Muscle layer of colon (tissue), 2 donors: ENCODE results near the gene POLR1A.

Experiments
- H3K27ac ChIP-seq: one replicate; pipeline ENCODE4 v1.7.0; 2013; ENCODE audit warnings: low read depth, mild to moderate bottlenecking, low read length, moderate library complexity
- H3K27me3 ChIP-seq, 2 donors: one replicate each; pipeline ENCODE4 v1.7.0; 2013; ENCODE audit warnings: low read length in 2 of 2, mild to moderate bottlenecking in 2 of 2; ENCODE audit not compliant: insufficient read depth in 2 of 2, control insufficient read depth in 1 of 2
- H3K36me3 ChIP-seq: one replicate; pipeline ENCODE4 v1.7.0; 2013; ENCODE audit warnings: mild to moderate bottlenecking, low read length; ENCODE audit not compliant: insufficient read depth
- H3K4me1 ChIP-seq: one replicate; pipeline ENCODE4 v1.7.0; 2013; ENCODE audit warnings: mild to moderate bottlenecking, low read length; ENCODE audit not compliant: insufficient read depth
- H3K4me3 ChIP-seq, 2 donors: one replicate each; pipeline ENCODE4 v1.7.0; 2013; ENCODE audit warnings: low read length in 2 of 2, low read depth in 1 of 2, mild to moderate bottlenecking in 1 of 2, moderate library complexity in 1 of 2
- H3K9ac ChIP-seq: one replicate; pipeline ENCODE4 v1.7.0; 2013; ENCODE audit warnings: low read length
- H3K9me3 ChIP-seq: one replicate; pipeline ENCODE4 v1.7.0; 2013; ENCODE audit warnings: mild to moderate bottlenecking, low read length
- donor health status: abdominal sarcoma.
- donor health status: Adenocarcinoma of cecum.

Gene POLR1A

GRCh38 chr2:86070868-86071267 is 34.8 kb downstream of the POLR1A start:
- Histone ChIP-seq H3K4me3 (no peak overlapping the region), H3K36me3 (peaks cover 49% of the 10 kb centered on the region), H3K9me3 (no peaks in the 10 kb centered on the region), H3K27me3 (no peaks in the 10 kb centered on the region), H3K27ac (no peak overlapping the region), H3K4me1 (peaks cover 21% of the 10 kb centered on the region), H3K9ac (no peak overlapping the region)

DNA sequence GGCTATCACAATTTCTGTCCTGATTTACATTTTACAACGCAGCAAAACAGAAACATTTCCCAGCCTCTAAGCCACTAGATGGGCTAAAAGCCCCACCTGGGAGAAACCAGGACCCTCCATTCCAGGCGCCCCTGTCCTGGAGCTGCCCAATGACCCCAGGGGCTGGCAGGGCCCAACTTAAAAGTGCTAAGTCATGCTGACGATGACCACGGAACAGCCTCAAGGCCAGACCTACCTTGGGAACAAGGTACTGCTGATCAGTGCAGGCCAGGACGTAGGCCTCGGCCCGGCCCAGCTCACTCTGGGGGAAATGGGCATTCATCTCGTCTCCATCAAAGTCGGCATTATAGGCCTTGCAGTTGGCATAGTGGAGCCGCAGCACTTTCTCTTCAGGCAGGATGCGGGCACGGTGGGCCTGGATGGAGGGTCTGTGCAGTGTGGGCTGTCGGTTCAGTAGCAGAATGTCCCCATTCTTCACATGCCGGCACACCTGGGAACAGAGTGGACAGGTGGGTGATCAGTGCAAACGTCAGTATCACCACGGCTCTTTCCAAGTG is 35.8 kb downstream of the POLR1A start:
- H3K27me3 ChIP-seq: no peaks in the 10 kb centered on the region
- H3K9me3 ChIP-seq: no peaks in the 10 kb centered on the region
- H3K36me3 ChIP-seq: peaks cover 49% of the 10 kb centered on the region

GRCh38 chr2:86069091-86069685 is 36.5 kb downstream of the POLR1A start:
- Histone ChIP-seq H3K9me3 (no peaks in the 10 kb centered on the region), H3K9ac (no peak overlapping the region), H3K36me3 (peaks cover 49% of the 10 kb centered on the region), H3K4me1 (peaks cover 21% of the 10 kb centered on the region), H3K4me3 (no peak overlapping the region), H3K27ac (no peak overlapping the region), H3K27me3 (no peaks in the 10 kb centered on the region)

More for the DNA sequence above, 35.8 kb downstream of the POLR1A start:
- Histone ChIP-seq H3K4me1 (peaks cover 21% of the 10 kb centered on the region), H3K9ac (no peak overlapping the region), H3K4me3 (no peak overlapping the region), H3K27ac (no peak overlapping the region)

- Histone ChIP-seq H3K36me3 (peaks cover 49% of the 10 kb centered on the region), H3K27ac (no peak overlapping the region), H3K9me3 (no peaks in the 10 kb centered on the region), H3K9ac (no peak overlapping the region), H3K4me1 (peaks cover 21% of the 10 kb centered on the region), H3K27me3 (no peaks in the 10 kb centered on the region), H3K4me3 (no peak overlapping the region)
These were observed 37.0 kb downstream of the POLR1A start for GRCh38 chr2:86068648-86069047.

DNA sequence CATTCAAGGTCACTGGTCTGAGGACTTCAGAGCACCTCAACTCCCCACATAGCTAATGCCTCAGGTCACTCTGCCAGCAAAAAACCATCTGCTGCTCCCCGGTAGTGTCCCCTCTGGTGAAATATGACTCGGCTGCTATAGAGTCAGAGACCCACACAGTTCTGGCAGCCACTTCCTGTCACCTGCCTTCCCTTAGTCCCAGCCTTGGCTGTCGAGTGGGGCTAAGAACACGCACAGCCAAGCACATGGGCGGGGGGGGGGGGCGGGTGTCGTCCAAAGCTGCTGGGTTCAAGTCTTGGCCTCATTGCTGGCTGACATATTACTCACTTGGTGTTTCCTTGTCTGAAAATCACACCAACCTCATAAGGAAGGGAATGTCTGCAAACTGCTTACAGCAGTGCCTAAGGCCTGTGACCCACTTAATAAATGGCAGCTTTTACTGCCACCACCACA is 37.5 kb downstream of the POLR1A start:
- Histone ChIP-seq H3K4me3 (no peak overlapping the region), H3K27ac (no peak overlapping the region), H3K36me3 (peaks cover 49% of the 10 kb centered on the region), H3K9me3 (no peaks in the 10 kb centered on the region), H3K27me3 (no peaks in the 10 kb centered on the region), H3K9ac (no peak overlapping the region), H3K4me1 (peaks cover 17% of the 10 kb centered on the region)

DNA sequence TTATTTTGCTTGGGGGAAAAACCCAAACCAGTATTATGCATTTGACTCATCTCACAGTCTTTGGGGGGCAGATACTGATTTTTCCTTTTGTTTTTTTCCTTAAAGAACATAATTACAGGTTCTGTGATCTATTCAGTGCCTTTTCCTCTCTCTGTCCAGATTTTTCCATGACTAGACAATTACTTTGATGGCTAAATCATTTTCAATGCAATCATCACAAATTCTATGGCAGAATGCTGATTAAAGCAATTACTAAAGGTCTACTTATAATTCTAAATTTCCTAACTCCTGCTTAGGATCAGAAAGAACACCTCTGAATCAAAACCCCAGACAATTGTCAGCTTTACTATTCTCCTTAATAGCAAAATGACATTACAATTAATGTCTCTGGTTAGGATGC is 38.8 kb downstream of the POLR1A start:
- Histone ChIP-seq H3K4me1 (peaks cover 5% of the 10 kb centered on the region), H3K9me3 (no peaks in the 10 kb centered on the region), H3K27ac (no peak overlapping the region), H3K4me3 (no peak overlapping the region), H3K27me3 (no peaks in the 10 kb centered on the region), H3K9ac (no peak overlapping the region), H3K36me3 (peaks cover 49% of the 10 kb centered on the region)

DNA sequence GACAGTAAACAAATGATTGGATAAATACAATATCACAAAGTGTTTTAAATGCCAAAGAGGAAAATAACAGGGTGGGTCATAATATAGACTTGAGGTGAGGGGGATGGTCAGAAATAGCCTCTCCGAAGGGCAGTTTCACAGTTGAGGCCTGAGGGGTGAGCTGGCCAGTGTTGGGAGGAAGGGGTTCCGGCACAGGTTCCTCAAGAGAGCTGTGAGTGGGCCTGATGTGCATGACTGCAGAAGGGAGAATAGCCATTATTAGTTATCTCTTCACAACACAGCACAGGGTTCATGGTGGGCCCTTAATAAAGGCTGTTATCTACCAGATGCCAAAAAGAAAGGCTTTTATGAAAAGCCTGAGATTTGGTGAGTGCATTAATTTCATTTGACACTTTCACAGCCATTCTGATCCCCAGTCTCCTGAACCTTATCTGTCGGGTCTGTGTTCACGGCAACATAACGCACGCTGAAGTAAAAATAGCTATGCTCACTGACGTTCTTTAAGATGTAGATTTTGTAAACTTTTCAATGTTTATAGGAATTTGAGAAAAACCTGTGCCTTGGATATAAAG is 39.6 kb downstream of the POLR1A start:
- H3K27me3 ChIP-seq: no peaks in the 10 kb centered on the region
- no peaks in the 10 kb centered on the region for H3K4me1 ChIP-seq
- H3K36me3 ChIP-seq: peaks cover 48% of the 10 kb centered on the region
- H3K27ac ChIP-seq: no peak overlapping the region
- H3K9ac ChIP-seq: no peak overlapping the region
- H3K9me3 ChIP-seq: no peaks in the 10 kb centered on the region
- no peak overlapping the region for H3K4me3 ChIP-seq

- H3K9me3 ChIP-seq: no peaks in the 10 kb centered on the region
- peaks cover 48% of the 10 kb centered on the region for H3K36me3 ChIP-seq
- H3K9ac ChIP-seq: no peak overlapping the region
- H3K27ac ChIP-seq: no peak overlapping the region
- no peak overlapping the region for H3K4me3 ChIP-seq
- H3K27me3 ChIP-seq: no peaks in the 10 kb centered on the region
- H3K4me1 ChIP-seq: no peaks in the 10 kb centered on the region
These were observed 40.2 kb downstream of the POLR1A start for GRCh38 chr2:86065512-86065911.

DNA sequence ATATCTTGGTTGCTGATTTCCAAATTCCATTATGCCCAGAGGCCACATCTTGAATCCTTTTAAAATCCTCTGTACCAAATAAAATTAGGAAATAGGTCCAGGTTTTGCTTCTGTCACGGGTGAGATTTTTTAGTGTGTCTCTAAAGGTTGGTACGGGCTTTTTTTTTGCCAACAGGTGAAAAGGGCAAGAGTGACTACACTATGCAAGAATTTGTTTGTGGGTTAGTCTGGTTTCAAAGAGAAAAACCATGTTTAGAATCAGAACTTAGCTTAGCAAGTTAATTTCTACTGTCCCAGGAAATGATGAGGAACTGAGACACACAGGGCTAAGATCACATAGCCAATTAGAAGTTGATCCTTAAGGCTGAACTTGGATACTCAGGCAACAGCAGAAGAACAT is 41.7 kb downstream of the POLR1A start:
- Histone ChIP-seq H3K9ac (no peak overlapping the region), H3K9me3 (no peaks in the 10 kb centered on the region), H3K27ac (no peak overlapping the region), H3K4me1 (no peaks in the 10 kb centered on the region), H3K4me3 (no peak overlapping the region), H3K36me3 (peaks cover 39% of the 10 kb centered on the region), H3K27me3 (no peaks in the 10 kb centered on the region)

GRCh38 chr2:86062043-86062442 is 43.6 kb downstream of the POLR1A start:
- Histone ChIP-seq H3K27ac (no peak overlapping the region), H3K36me3 (peaks cover 30% of the 10 kb centered on the region), H3K27me3 (no peaks in the 10 kb centered on the region), H3K4me1 (no peaks in the 10 kb centered on the region), H3K9me3 (no peaks in the 10 kb centered on the region), H3K9ac (no peak overlapping the region), H3K4me3 (no peak overlapping the region)

DNA sequence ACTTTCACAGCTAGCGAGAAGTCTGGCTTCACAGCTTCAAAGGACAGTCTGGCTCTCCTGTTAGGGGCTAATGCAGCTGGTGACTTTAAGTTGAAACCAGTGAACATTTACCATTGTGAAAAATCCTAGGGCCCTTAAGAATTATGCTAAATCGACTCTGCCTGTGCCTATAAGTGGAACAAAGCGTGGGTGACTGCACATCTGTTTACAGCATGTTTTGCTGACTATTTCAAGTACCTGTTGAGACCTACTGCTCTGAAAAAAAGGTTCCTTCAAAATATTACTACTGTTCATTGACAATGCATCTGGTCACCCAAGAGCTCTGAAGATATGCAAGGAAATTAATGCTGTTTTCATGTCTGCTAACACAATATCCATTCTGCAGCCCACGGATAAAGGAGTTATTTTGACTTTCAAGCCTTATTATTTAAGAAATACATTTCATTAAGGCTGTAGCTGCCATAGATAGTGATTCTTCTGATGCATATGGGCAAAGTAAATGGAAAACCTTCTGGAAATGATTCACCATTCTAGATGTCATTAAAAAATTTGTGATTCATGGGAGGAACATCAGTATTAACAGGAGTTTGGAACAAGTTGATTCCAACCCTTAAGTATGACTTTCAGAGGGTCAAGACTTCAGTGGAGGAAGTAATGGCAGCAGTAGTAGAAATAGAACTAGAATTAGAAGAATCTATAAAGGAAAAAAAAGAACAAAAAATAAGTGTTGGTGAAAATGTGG is 48.9 kb downstream of the POLR1A start:
- peaks cover 30% of the 10 kb centered on the region for H3K36me3 ChIP-seq

More for the DNA sequence above, 48.9 kb downstream of the POLR1A start:
- no peaks in the 10 kb centered on the region for H3K9me3 ChIP-seq
- no peak overlapping the region for H3K9ac ChIP-seq
- no peak overlapping the region for H3K27ac ChIP-seq
- no peaks in the 10 kb centered on the region for H3K4me1 ChIP-seq
- no peaks in the 10 kb centered on the region for H3K27me3 ChIP-seq
- no peak overlapping the region for H3K4me3 ChIP-seq
